SK-N-SH treated with all-trans-retinoic acid at 6 μM for 48 hours (cell line): ENCODE measurements around the gene ZSWIM5.
"Not testable (repeated sequence)": the region's sequence is repeated elsewhere in the genome, so short reads cannot be mapped to it uniquely, and the experiment has no call there.

ENCODE experiments used
- ATAC-seq: fragments of 200-7000 bp; cut with Tn5 transposase; 3 replicates; pipeline ENCODE4 v1.9.1; 2020; ENCODE audit warnings: mild to moderate bottlenecking, moderate library complexity
- ARNTL ChIP-seq: fragments of 450-650 bp; formaldehyde crosslinking; IDR thresholded peaks from 2 replicates; pipeline ENCODE4 v1.5.0; 2020; ENCODE audit warnings: low read depth, mild to moderate bottlenecking, moderate library complexity, borderline replicate concordance
- CREB5 ChIP-seq: fragments of 250-450 bp; sonication (Bioruptor Pico); IDR thresholded peaks from 2 replicates; pipeline ENCODE4 v1.5.1; 2020; ENCODE audit warnings: low read depth, mild to moderate bottlenecking, moderate library complexity
- CSRNP3 ChIP-seq: fragments of 250-450 bp; sonication (Bioruptor Pico); IDR thresholded peaks from 2 replicates; pipeline ENCODE4 v1.5.1; 2021; ENCODE audit warnings: mild to moderate bottlenecking, moderate library complexity
- ESRRG ChIP-seq: fragments of 250-450 bp; sonication (Bioruptor Pico); IDR thresholded peaks from 2 replicates; pipeline ENCODE4 v1.6.1; 2021; ENCODE audit warnings: mild to moderate bottlenecking
- GLIS3 ChIP-seq: fragments of 250-450 bp; sonication (Bioruptor Pico); IDR thresholded peaks from 2 replicates; pipeline ENCODE4 v1.5.0; 2020; ENCODE audit warnings: mild to moderate bottlenecking, moderate library complexity
- ISL1 ChIP-seq: fragments of 250-450 bp; sonication (Bioruptor Pico); IDR thresholded peaks from 2 replicates; pipeline ENCODE4 v2.1.2; 2022; ENCODE audit warnings: mild to moderate bottlenecking, moderate library complexity
- OSR1 ChIP-seq: fragments of 250-450 bp; sonication (Bioruptor Pico); IDR thresholded peaks from 2 replicates; pipeline ENCODE4 v1.8.0; 2022; ENCODE audit warnings: moderate library complexity, mild to moderate bottlenecking, inconsistent platforms
- PATZ1 ChIP-seq: fragments of 250-450 bp; sonication (Bioruptor Pico); IDR thresholded peaks from 2 replicates; pipeline ENCODE4 v1.8.0; 2020; ENCODE audit warnings: mild to moderate bottlenecking, moderate library complexity, borderline replicate concordance
- POU6F1 ChIP-seq: fragments of 250-450 bp; sonication (Bioruptor Pico); IDR thresholded peaks from 2 replicates; pipeline ENCODE4 v1.8.0; 2021; ENCODE audit warnings: low read depth, mild to moderate bottlenecking, moderate library complexity, borderline replicate concordance
- TOX ChIP-seq: fragments of 250-450 bp; sonication (Bioruptor Pico); IDR thresholded peaks from 2 replicates; pipeline ENCODE4 v1.8.0; 2021; ENCODE audit warnings: mild to moderate bottlenecking, moderate library complexity, borderline replicate concordance
- TSHZ2 ChIP-seq: fragments of 250-450 bp; sonication (Bioruptor Pico); IDR thresholded peaks from 2 replicates; pipeline ENCODE4 v1.5.0; 2020; ENCODE audit warnings: mild to moderate bottlenecking, moderate library complexity
- ZC3H10 ChIP-seq: fragments of 250-450 bp; sonication (Bioruptor Pico); IDR thresholded peaks from 2 replicates; pipeline ENCODE4 v1.5.1; 2021; ENCODE audit warnings: mild to moderate bottlenecking, moderate library complexity
- ZFP3 ChIP-seq: fragments of 250-450 bp; sonication (Bioruptor Pico); IDR thresholded peaks from 2 replicates; pipeline ENCODE4 v1.5.0; 2020; ENCODE audit warnings: mild to moderate bottlenecking, moderate library complexity
- ZFP30 ChIP-seq: fragments of 450-650 bp; formaldehyde crosslinking; IDR thresholded peaks from 2 replicates; pipeline ENCODE4 v1.5.0; 2022; ENCODE audit warnings: mild to moderate bottlenecking, moderate library complexity
- ZNF8 ChIP-seq: fragments of 450-650 bp; formaldehyde crosslinking; IDR thresholded peaks from 2 replicates; pipeline ENCODE4 v1.5.0; 2020; ENCODE audit warnings: mild to moderate bottlenecking, moderate library complexity

Gene ZSWIM5

GRCh38 chr1:45187725-45188124 is 18.7 kb downstream of the ZSWIM5 start:
- TF ChIP-seq ISL1 (CRISPR knock-in tag) (no peak), CSRNP3 (CRISPR knock-in tag) (no peak), ZFP30 (CRISPR knock-in tag) (no peak), TSHZ2 (CRISPR knock-in tag) (no peak), GLIS3 (CRISPR knock-in tag) (no peak)
- no peak for ATAC-seq

- not testable (repeated sequence) for ATAC-seq
Measured at GRCh38 chr1:45179918-45180519, 26.4 kb downstream of the ZSWIM5 start.

- no peak for ATAC-seq
- TF ChIP-seq ISL1 (CRISPR knock-in tag) = no peak
- TF ChIP-seq ZFP3 (CRISPR knock-in tag) = no peak
- no peak for TF ChIP-seq ZNF8
- TF ChIP-seq ARNTL (CRISPR knock-in tag) = no peak
Measured at GRCh38 chr1:45177452-45177851, 29.0 kb downstream of the ZSWIM5 start.

GRCh38 chr1:45172764-45173163 is 33.6 kb downstream of the ZSWIM5 start:
- ATAC-seq = no peak
- TF ChIP-seq GLIS3 (CRISPR knock-in tag) = no peak
- no peak for TF ChIP-seq OSR1 (CRISPR knock-in tag)
- no peak for TF ChIP-seq PATZ1 (CRISPR knock-in tag)
- TF ChIP-seq TOX (CRISPR knock-in tag) = no peak
- no peak for TF ChIP-seq POU6F1 (CRISPR knock-in tag)
- no peak for TF ChIP-seq ZC3H10 (CRISPR knock-in tag)
- TF ChIP-seq TSHZ2 (CRISPR knock-in tag) = no peak
- TF ChIP-seq ESRRG = no peak
- no peak for TF ChIP-seq ZFP3 (CRISPR knock-in tag)
- TF ChIP-seq CREB5 = no peak
- no peak for TF ChIP-seq ARNTL (CRISPR knock-in tag)
- TF ChIP-seq ZNF8 = no peak
